Gastrocnemius medialis (tissue), 4 donors: ENCODE measurements around the gene ZDHHC3. TPM values are rescaled to one million over a fixed set of nuclear protein-coding genes. Genes with fewer than 3 reads are reported as not detected.

Experiments
- ATAC-seq, 2 donors: fragments of 150-250 bp; one replicate each; pipeline ENCODE4 v1.9.1; 2016
- DNase-seq, 2 donors: peaks; one replicate each; pipeline ENCODE4 v3.0.0-alpha.2; 2019
- H3K27ac ChIP-seq, 4 donors: fragments of 200-600 bp; sonication (generic); 1 replicate in 1 of 4; 2 replicates in 3 of 4; pipeline ENCODE4 v1.5.1; 2016 to 2018; ENCODE audit warnings: mild to moderate bottlenecking in 2 of 4, moderate library complexity in 1 of 4
- H3K27me3 ChIP-seq, 3 donors: fragments of 200-600 bp; sonication (generic) in 2 of 3; 1 replicate in 1 of 3; 2 replicates in 2 of 3; pipeline versions ENCODE4 v1.5.1 to v1.6.0; 2016 to 2019; ENCODE audit warnings: mild to moderate bottlenecking in 1 of 3, moderate library complexity in 1 of 3
- H3K36me3 ChIP-seq, 2 donors: fragments of 200-600 bp; sonication (generic) in 1 of 2; one replicate each; pipeline ENCODE4 v1.5.1; 2017 to 2018
- H3K4me1 ChIP-seq, 2 donors: fragments of 200-600 bp; sonication (generic) in 1 of 2; one replicate each; pipeline ENCODE4 v1.5.1; 2016 to 2017; ENCODE audit warnings: mild to moderate bottlenecking in 2 of 2
- H3K4me3 ChIP-seq, 4 donors: fragments of 200-600 bp; sonication (generic) in 3 of 4; 1 replicate in 1 of 4; 2 replicates in 3 of 4; pipeline ENCODE4 v1.5.1; 2016 to 2019; ENCODE audit warnings: mild to moderate bottlenecking in 2 of 4
- H3K9me3 ChIP-seq, 3 donors: fragments of 200-600 bp; sonication (generic) in 2 of 3; 1 replicate in 1 of 3; 2 replicates in 2 of 3; pipeline ENCODE4 v1.5.1; 2016 to 2019
- CTCF ChIP-seq, 5 experiments: fragments of 450-650 bp in 3 of 5; fragments of 200-600 bp in 2 of 5; sonication (generic) in 2 of 5; IDR thresholded peaks in 4 of 5; conservative IDR thresholded peaks in 1 of 5; 1 replicate in 4 of 5; 2 replicates in 1 of 5; pipeline ENCODE4 v1.5.1; 2016 to 2019; ENCODE audit warnings: antibody characterized with exemption in 5 of 5, mild to moderate bottlenecking in 3 of 5, moderate library complexity in 3 of 5
- POLR2A ChIP-seq, 2 donors: fragments of 450-650 bp; IDR thresholded peaks; one replicate each; pipeline ENCODE4 v1.6.1; 2017; ENCODE audit warnings: antibody characterized with exemption in 2 of 2, mild to moderate bottlenecking in 2 of 2, moderate library complexity in 2 of 2
- in situ Hi-C, 4 donors: fragments of 200-750 bp; cut with MboI; loops; one replicate each; pipeline versions ENCODE4 v1.15.0 to v1.8.0; 2017; ENCODE audit warnings: low sequenced_read_pairs in 4 of 4
- intact Hi-C: fragments of 100-400 bp; cut with DNase I; formaldehyde crosslinking; loops from one replicate; pipeline ENCODE4 v1.15.1; 2023; ENCODE audit warnings: low total_unique reads
- total RNA-seq, 4 donors: library from RNA; depleted of rRNA; stranded (reverse); fragments of >200 nt; gene quantifications; one replicate each; pipeline versions ENCODE4 v1.1.0 to v1.2.3, GENCODE V29; 2016

Gene ZDHHC3
- total RNA-seq, 4 donors from 2014 or later, result 66.2 to 90.5 (median 74.5) TPM

- H3K4me3 ChIP-seq, result no peak overlapping the region
- no peak for DNase-seq
- H3K27me3 ChIP-seq, result no peaks in the 10 kb centered on the region
- in situ Hi-C loops (no loop called here), intact Hi-C loops (no loop called here)
- H3K4me1 ChIP-seq, result no peaks in the 10 kb centered on the region
- peaks cover 0 to 38% of the 10 kb centered on the region in 2 donors for H3K36me3 ChIP-seq
- TF ChIP-seq POLR2A (IDR thresholded peaks at IDR 0.05), result no peak
- no peak for TF ChIP-seq CTCF (IDR thresholded peaks at IDR 0.05 in 4 of 5, conservative IDR thresholded peaks at IDR 0.05 in 1 of 5)
- no peak overlapping the region for H3K27ac ChIP-seq
- H3K9me3 ChIP-seq, result no peaks in the 10 kb centered on the region
- ATAC-seq, result no peak
Observed at GRCh38 chr3:44932986-44933944, 42.7 kb downstream of the ZDHHC3 start.

- no peak for TF ChIP-seq CTCF (IDR thresholded peaks at IDR 0.05 in 4 of 5, conservative IDR thresholded peaks at IDR 0.05 in 1 of 5)
- no peak for TF ChIP-seq POLR2A (IDR thresholded peaks at IDR 0.05)
- H3K4me1 ChIP-seq, result no peaks in the 10 kb centered on the region
- H3K9me3 ChIP-seq, result no peaks in the 10 kb centered on the region
- no peak for DNase-seq
- H3K27ac ChIP-seq, result no peak overlapping the region
- H3K4me3 ChIP-seq, result no peak overlapping the region
- H3K36me3 ChIP-seq, result peaks cover 0 to 47% of the 10 kb centered on the region in 2 donors
- no peaks in the 10 kb centered on the region for H3K27me3 ChIP-seq
- no peak for ATAC-seq
- intact Hi-C loops (no loop called here), in situ Hi-C loops (no loop called here)
Observed at GRCh38 chr3:44932271-44932670, 43.7 kb downstream of the ZDHHC3 start.

- no peak for TF ChIP-seq POLR2A (IDR thresholded peaks at IDR 0.05)
- TF ChIP-seq CTCF (IDR thresholded peaks at IDR 0.05 in 4 of 5, conservative IDR thresholded peaks at IDR 0.05 in 1 of 5), result no peak
- H3K4me3 ChIP-seq, result no peak overlapping the region
- intact Hi-C loops (no loop called here), in situ Hi-C loops (no loop called here)
- H3K27me3 ChIP-seq, result no peaks in the 10 kb centered on the region
- DNase-seq (no peak), ATAC-seq (no peak)
- peaks cover 0 to 52% of the 10 kb centered on the region in 2 donors for H3K36me3 ChIP-seq
- H3K4me1 ChIP-seq, result no peaks in the 10 kb centered on the region
- H3K27ac ChIP-seq, result no peak overlapping the region
- H3K9me3 ChIP-seq, result no peaks in the 10 kb centered on the region
Observed at GRCh38 chr3:44931791-44932190, 44.2 kb downstream of the ZDHHC3 start.

- Histone ChIP-seq H3K4me1 (no peaks in the 10 kb centered on the region), H3K9me3 (no peaks in the 10 kb centered on the region), H3K4me3 (no peak overlapping the region), H3K27me3 (no peaks in the 10 kb centered on the region), H3K36me3 (peaks cover 0 to 61% of the 10 kb centered on the region in 2 donors), H3K27ac (no peak overlapping the region)
- intact Hi-C loops (no loop called here), in situ Hi-C loops (no loop called here)
- TF ChIP-seq POLR2A (IDR thresholded peaks at IDR 0.05) (no peak), CTCF (IDR thresholded peaks at IDR 0.05 in 4 of 5, conservative IDR thresholded peaks at IDR 0.05 in 1 of 5) (no peak)
- no peak for DNase-seq
- no peak for ATAC-seq
Observed at GRCh38 chr3:44930911-44931310, 45.1 kb downstream of the ZDHHC3 start.
